ENCODE measurements around the gene CDHR2. TPM values are rescaled to one million over a fixed set of nuclear protein-coding genes. Genes with fewer than 3 reads are reported as not detected.

The CDHR2 gene
- total and polyA plus RNA-seq, 2 experiments from 2014 or later = 0.59 to 0.60 TPM

DNA sequence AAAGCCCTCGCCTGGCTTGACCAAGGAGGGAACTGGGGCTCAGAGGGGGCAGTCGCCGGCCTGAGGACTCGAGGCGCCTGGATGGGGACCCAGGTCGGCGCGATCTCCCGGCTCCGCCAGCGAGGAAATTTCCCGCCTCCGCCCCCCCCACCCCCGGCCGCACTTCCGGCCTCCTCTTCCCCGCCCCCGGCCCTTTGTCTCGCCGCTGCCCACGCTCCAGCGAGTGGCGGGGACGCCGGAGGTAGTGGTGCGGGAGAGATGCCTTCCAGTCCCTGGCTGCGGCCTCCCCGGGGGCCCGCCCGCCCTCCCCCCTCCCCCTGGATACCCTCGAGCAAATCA lies 61.3 kb downstream of the CDHR2 start:
- peaks cover 16% of the 10 kb centered on the region for H3K27me3 ChIP-seq
- DNase-seq (ENCODE audit: low read depth in 1 of 2, low spot score in 1 of 2) = no peak
- no peaks in the 10 kb centered on the region for H3K9me3 ChIP-seq (ENCODE audit: low read depth)
- H3K4me1 ChIP-seq (ENCODE audit: low read depth) = peaks cover 7% of the 10 kb centered on the region
- no peak for TF ChIP-seq CTCF (IDR thresholded peaks at IDR 0.05; ENCODE audit: low read depth, low read length)
- H3K27ac ChIP-seq = no peak overlapping the region
- H3K36me3 ChIP-seq = no peaks in the 10 kb centered on the region
- H3K4me3 ChIP-seq = peak overlapping the region; percentile 45

DNA sequence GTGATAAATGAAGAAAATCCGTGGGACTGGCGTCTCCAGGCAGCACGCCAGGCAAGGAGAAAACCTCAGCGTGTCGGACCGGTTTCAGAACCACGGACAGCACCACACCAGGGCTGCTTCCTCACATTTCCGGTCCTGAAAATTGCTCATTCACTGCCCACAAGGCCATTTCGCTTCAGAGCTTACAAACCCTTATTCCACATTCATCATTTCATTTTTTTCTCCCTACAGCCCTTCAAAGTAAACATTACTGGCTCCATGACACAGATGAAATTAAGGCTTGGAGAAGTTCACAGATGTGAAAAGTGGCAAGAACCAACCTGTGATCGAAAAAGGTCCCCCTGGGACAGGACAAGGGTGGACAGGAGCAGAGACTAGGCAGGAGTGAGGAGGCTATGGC lies 62.3 kb downstream of the CDHR2 start:
- Histone ChIP-seq H3K9me3 (ENCODE audit: low read depth) (no peaks in the 10 kb centered on the region), H3K27ac (no peak overlapping the region), H3K27me3 (peaks cover 16% of the 10 kb centered on the region), H3K36me3 (no peaks in the 10 kb centered on the region), H3K4me3 (no peak overlapping the region), H3K4me1 (ENCODE audit: low read depth) (peaks cover 3% of the 10 kb centered on the region)
- DNase-seq (ENCODE audit: low read depth in 1 of 2, low spot score in 1 of 2) = peak; percentile 91 to 92
- TF ChIP-seq CTCF (IDR thresholded peaks at IDR 0.05; ENCODE audit: low read depth, low read length) = no peak

DNA sequence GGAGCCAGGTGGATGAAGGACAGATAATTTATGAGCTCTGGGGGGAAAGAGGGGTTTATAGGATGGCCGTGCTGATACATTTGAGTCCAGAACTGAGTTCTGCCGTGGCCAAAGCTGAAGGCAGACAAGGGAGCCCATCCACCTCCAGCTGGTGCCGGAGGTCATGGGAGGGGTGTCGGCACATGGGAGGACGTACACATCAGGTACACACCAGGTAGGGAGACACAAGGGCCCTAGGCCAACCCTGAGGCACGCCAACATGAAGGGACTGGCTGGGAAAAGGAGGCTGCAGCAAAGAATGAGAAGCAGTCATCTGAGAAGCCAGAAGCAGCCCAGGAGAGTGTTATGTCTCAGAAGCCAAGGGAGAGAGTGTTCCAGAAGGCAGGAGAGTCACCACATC lies 62.9 kb downstream of the CDHR2 start:
- Histone ChIP-seq H3K4me3 (no peak overlapping the region), H3K27ac (no peak overlapping the region), H3K36me3 (no peaks in the 10 kb centered on the region), H3K27me3 (peaks cover 16% of the 10 kb centered on the region), H3K4me1 (ENCODE audit: low read depth) (peaks cover 8% of the 10 kb centered on the region), H3K9me3 (ENCODE audit: low read depth) (no peaks in the 10 kb centered on the region)
- TF ChIP-seq CTCF (IDR thresholded peaks at IDR 0.05; ENCODE audit: low read depth, low read length) = no peak
- no peak for DNase-seq (ENCODE audit: low read depth in 1 of 2, low spot score in 1 of 2)

DNA sequence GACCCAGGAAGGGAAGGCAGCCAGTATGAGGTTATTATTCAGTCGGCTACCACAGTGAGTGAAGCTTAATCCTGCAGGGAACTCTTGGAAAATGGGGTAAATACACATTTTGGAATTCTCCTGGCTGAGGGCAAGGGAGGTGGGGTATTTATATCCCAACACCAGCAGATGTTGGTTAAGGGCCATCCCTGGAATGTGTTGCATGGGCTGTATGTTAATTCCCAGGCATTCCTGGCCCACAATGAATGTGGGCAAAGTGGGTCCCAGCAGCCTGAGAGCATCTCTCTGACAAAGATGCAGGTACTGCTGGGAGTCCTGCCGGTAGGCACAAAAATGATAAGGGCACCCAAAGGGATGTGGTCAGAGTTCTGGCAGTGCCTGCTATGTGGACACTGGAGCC lies 63.7 kb downstream of the CDHR2 start:
- Histone ChIP-seq H3K4me1 (ENCODE audit: low read depth) (peaks cover 9% of the 10 kb centered on the region), H3K9me3 (ENCODE audit: low read depth) (no peaks in the 10 kb centered on the region), H3K27me3 (peaks cover 16% of the 10 kb centered on the region), H3K4me3 (no peak overlapping the region), H3K27ac (no peak overlapping the region), H3K36me3 (no peaks in the 10 kb centered on the region)
- TF ChIP-seq CTCF (IDR thresholded peaks at IDR 0.05; ENCODE audit: low read depth, low read length) = no peak
- DNase-seq (ENCODE audit: low read depth in 1 of 2, low spot score in 1 of 2) = no peak

- Histone ChIP-seq H3K27me3 (peaks cover 22% of the 10 kb centered on the region), H3K27ac (no peak overlapping the region), H3K4me1 (ENCODE audit: low read depth) (peaks cover 9% of the 10 kb centered on the region), H3K4me3 (no peak overlapping the region), H3K36me3 (no peaks in the 10 kb centered on the region), H3K9me3 (ENCODE audit: low read depth) (no peaks in the 10 kb centered on the region)
- peak in 1 of 2 donors; percentile 72 for DNase-seq (ENCODE audit: low read depth in 1 of 2, low spot score in 1 of 2)
- no peak for TF ChIP-seq CTCF (IDR thresholded peaks at IDR 0.05; ENCODE audit: low read depth, low read length)
These were observed 65.8 kb downstream of the CDHR2 start for GRCh38 chr5:176614805-176615478.
